ENCODE data around the gene SERINC3.
"Not testable (repeated sequence)": the region's sequence is repeated elsewhere in the genome, so short reads cannot be mapped to it uniquely, and the experiment has no call there.

SERINC3 gene

GRCh38 chr20:44521484-44522481, at the start of gene SERINC3:
TSS of gene SERINC3 (minus strand) at chr20:44522070. CDS start at chr20:44521951, 119 bp downstream.
- peak; percentile 82 to 86 for DNase-seq

DNA sequence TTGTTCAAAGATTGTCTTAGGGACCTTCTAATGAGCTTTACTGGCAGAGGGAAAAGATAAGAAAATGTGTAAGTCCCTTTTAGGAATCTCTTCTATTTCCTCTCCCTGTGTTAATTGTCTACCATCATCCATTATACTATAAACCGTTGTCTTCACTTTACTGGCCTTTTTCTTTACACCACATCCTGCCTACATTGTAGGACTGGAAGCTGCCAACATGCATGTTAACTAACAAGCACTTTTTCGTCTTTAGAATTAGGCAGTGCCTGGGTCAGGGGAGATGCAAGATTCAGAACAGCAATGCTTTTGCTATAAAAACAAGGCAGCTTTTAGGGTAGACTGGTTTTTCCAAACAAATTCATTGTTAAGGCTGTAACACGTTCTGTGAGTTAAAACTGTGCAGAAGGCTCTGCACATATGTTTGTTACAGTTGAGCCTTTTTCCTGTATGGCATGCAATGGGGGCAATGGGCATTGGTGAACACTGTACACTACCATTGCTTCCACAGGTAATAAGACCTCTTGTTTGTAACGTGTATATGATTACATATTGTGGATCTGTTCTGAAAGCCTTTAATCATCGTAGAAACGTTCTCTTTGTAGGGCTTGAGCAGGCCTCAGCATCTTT, 49.6 kb upstream of the SERINC3 start:
- DNase-seq: no peak

DNA sequence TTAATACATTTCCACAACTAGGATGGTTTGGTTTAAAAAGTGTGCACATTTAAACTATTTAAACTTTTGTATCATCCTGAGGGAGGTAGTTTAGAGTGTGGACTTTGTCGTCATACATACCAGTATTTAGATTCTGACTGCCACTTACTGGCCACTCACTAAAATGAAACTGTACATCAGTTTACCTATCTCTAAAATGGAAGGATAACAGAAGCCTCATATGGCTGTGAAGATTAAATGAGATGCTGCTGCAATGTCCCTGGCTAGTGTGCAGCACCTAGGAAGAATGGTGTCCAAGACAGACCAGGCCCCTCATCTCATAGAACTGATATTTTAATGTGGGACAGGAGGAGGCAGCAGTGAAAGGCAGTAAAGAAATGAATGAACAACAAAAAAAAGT, 48.5 kb upstream of the SERINC3 start:
- no peak for DNase-seq

GRCh38 chr20:44566811-44567210, 44.9 kb upstream of the SERINC3 start:
- no peak for DNase-seq

GRCh38 chr20:44566018-44566417, 44.1 kb upstream of the SERINC3 start:
- no peak for DNase-seq

GRCh38 chr20:44561876-44562275, 40.0 kb upstream of the SERINC3 start:
- DNase-seq: no peak

- DNase-seq: not testable (repeated sequence)
Measured at GRCh38 chr20:44560818-44561217, 38.9 kb upstream of the SERINC3 start.

DNA sequence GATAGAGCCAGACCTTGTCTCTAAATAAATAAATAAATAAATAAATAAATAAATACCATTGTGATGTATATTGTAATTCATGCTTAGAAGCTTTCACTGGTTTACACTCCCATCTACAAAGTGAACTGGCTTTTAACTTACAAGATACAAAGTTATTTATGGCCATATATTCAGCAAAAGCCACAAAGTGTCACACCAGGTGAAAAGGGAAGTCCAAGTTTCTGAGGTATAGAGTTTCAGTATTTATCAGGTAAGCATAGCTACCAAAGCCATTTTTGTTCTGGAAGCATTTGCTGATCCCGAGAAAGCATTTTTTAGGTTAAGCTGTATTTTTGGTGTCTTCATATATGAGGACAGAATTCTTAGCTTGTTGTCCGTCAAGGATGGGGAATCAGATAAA, 38.4 kb upstream of the SERINC3 start:
- no peak for DNase-seq

DNA sequence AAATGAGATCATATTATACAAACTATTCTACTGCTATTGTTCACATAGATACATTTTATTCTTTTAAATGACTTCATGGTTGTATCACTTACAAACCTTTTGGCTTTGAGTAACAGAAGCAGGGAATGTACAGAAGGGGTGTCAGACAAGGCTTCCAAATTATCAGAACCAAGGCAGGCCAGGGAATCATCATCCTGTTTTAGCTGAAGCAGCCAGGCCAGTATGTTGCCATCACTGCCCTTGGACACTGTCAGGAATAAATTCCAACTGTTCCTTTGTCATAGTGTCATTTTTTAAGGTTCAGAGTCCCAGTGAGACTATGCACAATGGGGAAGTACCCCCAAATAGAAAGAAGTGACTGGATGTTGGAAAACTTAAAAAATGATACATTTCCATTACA, 37.4 kb upstream of the SERINC3 start:
- DNase-seq: no peak

DNA sequence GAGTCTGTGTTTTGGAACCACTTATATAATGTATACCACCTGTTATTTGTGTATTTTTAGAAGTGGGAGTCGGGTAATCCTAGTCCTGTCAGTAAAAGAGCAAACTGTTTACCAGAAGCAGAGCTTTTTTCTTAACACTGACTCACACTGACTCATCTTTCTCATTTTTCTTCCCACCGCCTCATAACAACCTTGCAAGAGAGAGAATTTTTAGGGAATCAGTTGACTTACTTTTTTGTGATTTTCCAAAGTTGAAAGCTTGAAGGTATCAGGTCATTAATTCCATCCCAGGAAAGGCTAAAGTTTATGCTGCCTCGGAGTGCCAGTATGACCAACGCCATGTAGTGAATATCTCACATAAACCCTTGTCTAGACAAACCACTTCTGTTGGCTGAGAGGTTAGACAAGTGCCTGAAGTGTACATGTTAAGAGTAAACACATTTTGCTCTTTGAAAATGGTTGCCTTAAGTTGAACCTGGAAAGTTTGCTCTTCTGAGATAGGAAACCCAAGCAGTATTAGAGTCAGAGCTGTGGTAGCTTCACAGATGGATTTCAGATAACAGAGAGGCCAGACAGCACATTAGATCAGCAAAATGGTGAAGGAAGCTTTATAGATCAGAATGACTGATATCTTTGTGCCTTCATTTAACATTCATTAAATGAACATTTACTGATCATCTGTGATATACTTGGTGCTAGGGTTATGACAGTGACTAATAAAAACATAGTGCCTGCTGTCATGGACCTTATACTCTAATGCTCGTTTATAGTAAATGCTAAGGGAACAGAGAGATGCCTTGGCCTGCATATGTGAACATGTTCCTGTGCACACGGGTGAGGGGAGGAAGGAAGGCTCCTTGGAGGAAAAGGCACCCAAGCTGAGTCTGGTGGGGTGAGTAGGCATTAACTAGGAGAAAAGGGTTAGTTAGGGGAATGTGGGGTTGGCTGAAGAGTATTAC, 31.4 kb upstream of the SERINC3 start:
- DNase-seq: peak in 1 of 2 donors; percentile 47

DNA sequence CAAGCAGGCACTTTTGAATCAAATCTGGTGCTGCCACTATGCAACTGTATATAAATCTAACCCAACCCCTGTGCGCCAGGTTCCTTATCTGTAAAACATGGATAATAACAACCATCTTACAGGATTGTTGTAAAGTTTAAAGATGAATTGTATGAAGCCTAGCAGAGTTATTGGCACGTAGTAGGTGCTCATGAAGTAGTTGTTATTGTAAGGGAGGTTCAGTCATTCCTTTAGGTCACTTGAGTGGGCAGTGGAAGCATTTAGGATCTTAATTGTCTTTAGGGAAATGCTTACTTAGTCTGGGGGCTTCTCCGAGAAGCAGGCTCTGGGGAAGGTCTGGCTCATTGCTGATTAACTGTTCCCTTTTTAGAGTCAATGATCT, 30.7 kb upstream of the SERINC3 start:
- DNase-seq: no peak

DNA sequence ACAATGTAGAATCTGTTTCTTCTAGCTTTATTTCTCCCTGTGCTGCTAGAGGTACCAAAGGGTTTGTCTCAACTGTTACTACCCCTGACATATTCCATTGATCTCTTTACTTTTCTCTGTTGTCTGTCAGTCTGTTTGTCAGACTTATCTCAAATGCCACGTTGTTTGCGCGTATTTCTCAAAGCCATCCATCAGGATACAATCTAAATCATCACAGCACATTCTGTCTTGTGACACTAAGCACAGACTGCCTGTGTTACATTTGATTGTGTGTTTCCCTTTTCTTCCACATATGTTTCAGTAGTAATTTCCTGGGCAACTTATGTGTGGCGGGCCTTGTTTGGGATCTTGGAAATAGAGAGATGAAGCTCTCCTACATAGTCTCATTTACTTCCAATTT, 30.2 kb upstream of the SERINC3 start:
- DNase-seq: no peak

GRCh38 chr20:44549123-44549522, 27.3 kb upstream of the SERINC3 start:
- DNase-seq: no peak

DNA sequence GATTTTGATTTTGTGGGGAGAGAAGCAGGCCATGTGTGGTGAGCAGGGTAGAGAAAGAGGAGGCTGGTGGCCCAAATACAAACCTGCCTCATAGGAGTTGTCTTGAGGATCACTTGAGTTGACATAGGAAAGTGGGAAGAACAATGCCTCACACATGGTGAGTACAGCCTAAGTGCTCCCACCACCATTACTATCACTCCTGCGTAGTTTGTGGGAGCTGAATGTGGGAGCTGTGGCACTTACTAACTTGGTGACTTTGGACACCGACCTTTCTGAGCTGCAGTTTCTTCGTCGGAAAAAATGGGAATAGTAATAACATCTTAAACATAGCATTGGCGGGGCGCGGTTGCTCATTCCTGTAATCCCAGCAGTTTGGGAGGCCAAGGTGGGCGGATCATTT, 25.5 kb upstream of the SERINC3 start:
- DNase-seq: no peak

- DNase-seq: peak in 1 of 2 donors; percentile 18
Measured at GRCh38 chr20:44544263-44544662, 22.4 kb upstream of the SERINC3 start.

DNA sequence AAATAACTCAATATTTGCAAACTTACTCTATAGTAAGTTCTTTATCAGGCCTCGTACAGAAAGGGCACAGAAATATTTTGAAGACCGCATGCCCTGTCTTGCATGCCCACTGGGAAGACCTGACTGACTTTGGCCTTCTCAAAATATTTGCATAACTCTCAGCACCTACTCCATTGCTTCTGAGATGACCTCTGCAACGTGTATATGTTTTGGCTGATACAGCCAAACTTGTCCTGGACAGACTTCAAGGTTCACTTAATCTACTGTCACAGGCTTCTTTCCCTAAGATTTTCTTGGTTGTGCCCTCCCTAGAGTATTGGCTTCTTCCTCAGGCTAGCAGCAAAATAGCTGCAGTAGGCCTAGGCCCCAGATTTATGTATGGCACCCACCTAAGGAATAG, 21.5 kb upstream of the SERINC3 start:
- no peak for DNase-seq

- no peak for DNase-seq
Measured at GRCh38 chr20:44542890-44543289, 21.0 kb upstream of the SERINC3 start.

DNA sequence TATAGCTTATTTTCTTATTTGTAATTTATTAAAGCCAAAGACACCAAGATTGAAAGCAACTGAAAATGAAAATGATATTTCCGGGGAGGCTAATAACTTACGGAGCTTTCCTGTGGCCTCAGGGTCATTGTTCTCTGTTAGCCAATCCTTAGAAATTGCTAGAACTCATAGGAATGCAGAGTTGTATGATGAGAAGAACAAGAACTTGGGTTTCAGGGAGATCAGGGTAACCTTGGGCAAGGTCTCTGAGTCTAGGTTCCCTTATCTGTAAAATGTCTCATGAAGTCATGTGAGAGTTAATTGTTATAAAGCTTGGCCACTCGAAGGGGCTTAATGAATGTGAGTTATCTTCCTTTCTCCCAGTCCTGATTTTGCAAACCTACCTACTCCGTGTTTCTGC, 20.1 kb upstream of the SERINC3 start:
- no peak for DNase-seq

DNA sequence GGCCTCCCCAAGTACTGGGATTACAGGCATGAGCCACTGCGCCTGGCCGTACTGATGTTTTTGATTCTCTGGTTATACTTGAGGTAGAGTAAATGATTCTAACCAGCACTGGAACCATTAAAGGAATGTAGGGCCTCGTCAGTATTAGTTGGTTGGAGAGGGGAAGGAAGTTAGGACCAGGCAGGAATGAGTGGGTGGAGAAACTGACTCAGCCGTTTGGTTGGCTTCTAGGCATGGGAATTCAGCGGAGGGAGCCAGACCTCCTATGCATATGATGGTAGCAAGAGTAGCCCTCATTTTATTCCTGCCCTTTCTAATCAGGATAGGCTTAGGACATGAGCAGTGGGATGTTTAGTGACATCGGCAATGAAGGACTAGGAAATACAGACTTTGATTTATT, 19.0 kb upstream of the SERINC3 start:
- no peak for DNase-seq

DNA sequence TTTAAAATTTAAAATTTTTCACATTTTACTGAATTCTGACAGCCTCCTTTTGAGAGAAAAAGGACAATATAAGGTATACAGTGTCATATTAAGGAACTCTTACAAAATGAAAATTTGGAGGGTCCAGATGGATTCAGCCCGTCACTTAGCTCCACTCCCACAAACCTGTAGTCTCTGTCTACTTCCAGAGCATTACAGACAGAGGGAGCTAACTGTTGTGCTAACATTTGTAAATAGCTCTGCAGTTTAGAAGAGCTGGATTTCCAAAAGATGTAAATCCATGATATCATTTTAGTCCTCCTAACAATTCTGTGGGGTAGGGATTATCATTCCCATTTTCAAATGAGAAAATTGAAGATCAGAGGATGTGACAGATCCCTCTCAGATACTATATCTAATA, 16.1 kb upstream of the SERINC3 start:
- DNase-seq: no peak

DNA sequence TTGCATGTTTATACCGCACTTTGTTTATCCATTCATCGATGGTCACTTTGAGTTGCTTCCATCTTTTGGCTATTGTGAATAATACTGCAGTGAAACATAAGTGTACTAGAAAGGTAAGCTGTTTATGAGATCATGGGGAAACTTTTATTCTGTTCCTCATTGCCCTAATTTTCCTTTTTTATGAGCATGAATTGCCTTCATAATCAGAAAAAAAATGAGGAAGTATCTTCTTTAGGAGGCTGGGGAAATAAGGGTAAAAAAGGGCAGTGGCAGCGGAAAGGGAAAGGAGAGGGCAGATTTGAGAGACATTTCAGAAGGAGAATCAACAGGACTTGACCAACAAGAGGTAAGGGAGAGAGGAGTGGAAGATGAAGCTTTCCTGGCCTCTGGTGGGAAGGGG, 14.3 kb upstream of the SERINC3 start:
- no peak for DNase-seq

DNA sequence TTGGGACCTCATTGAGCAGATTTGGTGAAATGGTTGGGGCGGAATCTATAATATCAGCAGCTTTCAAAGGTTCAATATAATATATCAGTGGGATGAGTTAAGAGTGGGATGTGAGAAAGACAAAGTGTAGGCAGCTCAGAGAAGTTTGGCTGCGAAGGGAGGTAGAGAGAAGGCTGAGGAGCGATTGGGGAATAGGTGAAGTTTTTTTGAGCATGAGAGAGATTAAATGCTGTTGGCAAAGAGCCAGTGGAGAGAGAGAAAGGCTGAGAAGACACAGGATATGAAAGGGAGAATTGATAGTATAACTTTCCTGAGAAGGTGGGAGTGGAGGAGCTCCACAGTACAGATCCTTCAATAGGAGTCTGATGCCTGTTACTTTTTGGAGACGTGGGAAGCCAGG, 12.1 kb upstream of the SERINC3 start:
- no peak for DNase-seq

- peak in 1 of 2 donors; percentile 17 for DNase-seq
Measured at GRCh38 chr20:44532981-44533331, 11.1 kb upstream of the SERINC3 start.

Data from bone marrow (tissue), 2 donors.